Loucy (cell line): ENCODE measurements around the gene CPA4.

Experiments
- H2AFZ ChIP-seq: fragments of 200-600 bp; sonication (generic); 2 replicates; pipeline ENCODE4 v1.6.0; 2016; ENCODE audit warnings: antibody characterized with exemption, mild to moderate bottlenecking, low read length, moderate library complexity
- H3F3A ChIP-seq: fragments of 200-600 bp; 2 replicates; pipeline ENCODE4 v1.6.0; 2016; ENCODE audit warnings: antibody characterized with exemption, low read depth, mild to moderate bottlenecking
- H3K27me3 ChIP-seq: fragments of 200-600 bp; sonication (generic); 2 replicates; pipeline ENCODE4 v1.6.1; 2014; ENCODE audit warnings: low read length, mild to moderate bottlenecking; ENCODE audit not compliant: insufficient read depth, poor library complexity, severe bottlenecking
- H3K36me3 ChIP-seq: fragments of 200-600 bp; sonication (generic); 2 replicates; pipeline ENCODE4 v1.6.1; 2016; ENCODE audit warnings: low read length; ENCODE audit not compliant: insufficient read depth
- H3K4me1 ChIP-seq: fragments of 200-600 bp; sonication (generic); 2 replicates; pipeline ENCODE4 v1.5.1; 2014; ENCODE audit warnings: low read length, mild to moderate bottlenecking; ENCODE audit not compliant: insufficient read depth, poor library complexity, severe bottlenecking
- H3K4me2 ChIP-seq: fragments of 200-600 bp; sonication (generic); 2 replicates; pipeline ENCODE4 v1.6.0; 2014; ENCODE audit warnings: antibody characterized with exemption, low read length, low read depth, mild to moderate bottlenecking; ENCODE audit not compliant: poor library complexity, severe bottlenecking
- H3K4me3 ChIP-seq: fragments of 200-600 bp; sonication (generic); 2 replicates; pipeline ENCODE4 v1.5.1; 2014; ENCODE audit warnings: low read length, mild to moderate bottlenecking, mixed read lengths; ENCODE audit not compliant: poor library complexity, severe bottlenecking
- H3K79me2 ChIP-seq: fragments of 200-600 bp; sonication (generic); 2 replicates; pipeline ENCODE4 v1.6.1; 2014; ENCODE audit warnings: low read length; ENCODE audit not compliant: insufficient read depth
- H3K9ac ChIP-seq: fragments of 200-600 bp; sonication (generic); 2 replicates; pipeline ENCODE4 v1.6.0; 2014; ENCODE audit warnings: mild to moderate bottlenecking, low read depth, low read length, moderate library complexity; ENCODE audit not compliant: poor library complexity, severe bottlenecking
- H3K9me2 ChIP-seq: fragments of 200-600 bp; sonication (generic); replicated peaks from 2 replicates; pipeline ENCODE4 v1.6.1; 2016; ENCODE audit warnings: low read depth, low read length, mixed read lengths
- H3K9me3 ChIP-seq: fragments of 200-600 bp; sonication (generic); 2 replicates; pipeline ENCODE4 v1.6.1; 2014; ENCODE audit warnings: mild to moderate bottlenecking, antibody characterized with exemption, low read length, low read depth; ENCODE audit not compliant: insufficient read depth
- H4K20me1 ChIP-seq: fragments of 200-600 bp; sonication (generic); 2 replicates; pipeline ENCODE4 v1.6.0; 2014; ENCODE audit warnings: antibody characterized with exemption, low read length, mild to moderate bottlenecking; ENCODE audit not compliant: insufficient read depth, poor library complexity, severe bottlenecking
- EZH2phosphoT487 ChIP-seq: fragments of 200-600 bp; IDR thresholded peaks from 2 replicates; pipeline ENCODE4 v1.6.1; 2018; ENCODE audit warnings: antibody characterized with exemption, mild to moderate bottlenecking, moderate library complexity, borderline replicate concordance
- TF ChIP-seq, protein P1 (sequence below): fragments of 200-600 bp; sonication (generic); conservative IDR thresholded peaks from 2 replicates; pipeline ENCODE4 v1.5.1; 2014; ENCODE audit warnings: mild to moderate bottlenecking, antibody characterized with exemption, low read length

The CPA4 gene

DNA sequence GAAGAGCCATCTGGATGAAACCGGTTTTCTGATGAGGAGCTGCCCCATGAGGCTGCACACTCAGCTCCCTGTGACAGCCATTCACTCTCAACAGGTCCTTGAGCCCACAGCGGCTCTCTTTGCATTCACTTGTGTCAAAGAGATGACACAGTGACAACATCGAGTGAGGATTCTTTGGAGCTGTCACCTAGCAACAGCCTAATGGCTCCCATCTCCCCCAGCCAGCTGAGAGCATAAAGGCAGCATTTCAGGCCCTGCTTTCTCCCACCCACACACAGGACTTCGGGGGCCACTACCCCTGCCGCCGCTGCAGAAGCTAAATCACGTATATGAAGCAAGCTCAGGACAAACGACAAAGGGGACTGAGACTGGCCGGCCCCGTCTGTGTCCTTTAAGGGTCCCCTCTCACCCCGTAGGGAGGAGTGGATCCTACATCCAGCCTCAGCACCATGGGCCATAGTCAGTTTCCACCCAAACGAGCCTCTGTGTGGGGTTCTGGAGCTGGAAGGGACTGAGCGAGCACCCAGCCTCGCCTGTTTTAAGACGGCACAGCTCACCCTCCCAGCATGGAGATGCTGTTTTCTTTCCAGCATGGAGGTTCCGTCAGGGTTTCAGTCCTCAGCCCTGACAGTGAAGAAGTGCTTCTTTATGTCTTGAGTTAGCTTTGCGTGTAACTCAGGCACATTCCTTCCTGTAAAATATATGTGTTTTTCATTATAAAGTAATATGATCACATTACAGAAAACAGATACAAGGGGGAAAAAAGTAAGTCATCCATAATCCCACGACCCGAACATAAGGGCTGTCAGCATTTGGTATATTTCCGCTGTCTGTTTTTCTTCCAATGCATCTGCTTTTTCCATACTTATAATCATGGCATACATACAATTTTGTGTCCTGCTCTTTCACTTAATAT lies 4.9 kb downstream of the CPA4 start:
- Histone ChIP-seq H4K20me1 (no peaks in the 10 kb centered on the region), H3K9me2 (no peaks in the 10 kb centered on the region), H3K9ac (no peak overlapping the region), H3K9me3 (no peaks in the 10 kb centered on the region), H2AFZ (no peak overlapping the region), H3F3A (no peaks in the 10 kb centered on the region), H3K4me1 (no peaks in the 10 kb centered on the region), H3K79me2 (no peaks in the 10 kb centered on the region), H3K27me3 (no peaks in the 10 kb centered on the region), H3K4me3 (no peak overlapping the region), H3K4me2 (no peak overlapping the region), H3K36me3 (no peaks in the 10 kb centered on the region)
- no peak for TF ChIP-seq EZH2phosphoT487
- TF ChIP-seq, protein P1, sequence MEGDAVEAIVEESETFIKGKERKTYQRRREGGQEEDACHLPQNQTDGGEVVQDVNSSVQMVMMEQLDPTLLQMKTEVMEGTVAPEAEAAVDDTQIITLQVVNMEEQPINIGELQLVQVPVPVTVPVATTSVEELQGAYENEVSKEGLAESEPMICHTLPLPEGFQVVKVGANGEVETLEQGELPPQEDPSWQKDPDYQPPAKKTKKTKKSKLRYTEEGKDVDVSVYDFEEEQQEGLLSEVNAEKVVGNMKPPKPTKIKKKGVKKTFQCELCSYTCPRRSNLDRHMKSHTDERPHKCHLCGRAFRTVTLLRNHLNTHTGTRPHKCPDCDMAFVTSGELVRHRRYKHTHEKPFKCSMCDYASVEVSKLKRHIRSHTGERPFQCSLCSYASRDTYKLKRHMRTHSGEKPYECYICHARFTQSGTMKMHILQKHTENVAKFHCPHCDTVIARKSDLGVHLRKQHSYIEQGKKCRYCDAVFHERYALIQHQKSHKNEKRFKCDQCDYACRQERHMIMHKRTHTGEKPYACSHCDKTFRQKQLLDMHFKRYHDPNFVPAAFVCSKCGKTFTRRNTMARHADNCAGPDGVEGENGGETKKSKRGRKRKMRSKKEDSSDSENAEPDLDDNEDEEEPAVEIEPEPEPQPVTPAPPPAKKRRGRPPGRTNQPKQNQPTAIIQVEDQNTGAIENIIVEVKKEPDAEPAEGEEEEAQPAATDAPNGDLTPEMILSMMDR = no peak

DNA sequence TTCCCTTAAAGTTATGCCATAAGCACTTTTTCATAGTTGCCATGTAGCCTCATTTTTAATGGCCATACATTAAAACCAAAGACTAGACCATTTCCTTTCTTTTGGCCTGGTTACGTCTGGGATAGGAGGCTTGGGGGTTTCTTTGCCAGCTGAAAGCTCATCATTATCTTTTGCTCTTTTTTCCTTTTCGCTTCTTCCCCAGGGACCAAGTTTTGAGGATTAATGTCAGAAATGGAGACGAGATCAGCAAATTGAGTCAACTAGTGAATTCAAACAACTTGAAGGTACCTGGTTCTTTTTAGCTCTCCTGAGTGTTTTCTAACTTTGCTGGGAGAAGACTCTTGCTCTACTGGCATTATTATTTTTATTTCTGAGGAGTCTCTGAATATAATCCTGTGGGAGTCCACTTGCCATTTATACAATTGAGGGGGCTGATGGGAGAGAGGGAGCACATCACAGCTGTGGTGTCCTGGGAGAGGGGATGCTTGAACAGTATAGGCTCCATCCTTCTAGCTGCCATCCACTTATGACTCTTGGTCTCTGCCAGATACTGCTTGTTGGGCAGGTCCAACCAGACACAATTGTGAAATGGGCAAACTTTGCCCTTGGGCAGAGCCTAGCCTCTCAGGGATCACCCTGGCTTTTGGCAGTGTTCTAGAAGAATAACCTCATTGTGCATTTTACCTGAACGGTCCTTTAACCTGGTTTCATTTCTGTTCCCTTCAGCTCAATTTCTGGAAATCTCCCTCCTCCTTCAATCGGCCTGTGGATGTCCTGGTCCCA lies 5.8 kb downstream of the CPA4 start:
- no peaks in the 10 kb centered on the region for H3K79me2 ChIP-seq
- no peaks in the 10 kb centered on the region for H3K9me2 ChIP-seq
- H3K4me1 ChIP-seq = no peaks in the 10 kb centered on the region
- H3K27me3 ChIP-seq = no peaks in the 10 kb centered on the region
- no peak overlapping the region for H3K4me2 ChIP-seq
- no peak overlapping the region for H3K9ac ChIP-seq
- H3F3A ChIP-seq = no peaks in the 10 kb centered on the region
- no peaks in the 10 kb centered on the region for H4K20me1 ChIP-seq
- no peak for TF ChIP-seq EZH2phosphoT487
- TF ChIP-seq, protein P1 = no peak
- H2AFZ ChIP-seq = no peak overlapping the region
- H3K9me3 ChIP-seq = no peaks in the 10 kb centered on the region
- H3K36me3 ChIP-seq = no peaks in the 10 kb centered on the region
- no peak overlapping the region for H3K4me3 ChIP-seq

DNA sequence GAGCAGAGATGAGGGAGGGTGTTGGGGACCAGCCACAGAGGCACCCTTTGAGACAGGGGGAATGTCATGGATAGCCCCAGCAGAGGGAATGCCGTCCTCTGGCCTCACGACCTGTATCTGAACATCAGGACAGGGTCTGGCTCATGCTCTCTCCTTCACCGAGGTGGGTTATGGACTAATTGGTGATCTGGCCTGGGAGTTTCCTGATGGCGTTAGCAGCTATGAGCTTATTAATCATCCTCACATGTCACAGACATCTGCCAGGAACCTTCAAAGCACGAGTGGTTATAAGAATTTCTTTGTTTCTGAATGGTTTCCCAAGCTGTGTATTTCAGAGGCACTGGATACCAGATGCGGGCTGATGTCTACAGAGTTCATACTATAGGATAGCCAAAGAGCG lies 6.9 kb downstream of the CPA4 start:
- no peak overlapping the region for H3K4me3 ChIP-seq
- no peaks in the 10 kb centered on the region for H3K9me3 ChIP-seq
- no peaks in the 10 kb centered on the region for H3K36me3 ChIP-seq
- no peaks in the 10 kb centered on the region for H4K20me1 ChIP-seq
- no peaks in the 10 kb centered on the region for H3K27me3 ChIP-seq
- no peak overlapping the region for H3K4me2 ChIP-seq
- TF ChIP-seq EZH2phosphoT487 = no peak
- TF ChIP-seq, protein P1 = no peak
- no peak overlapping the region for H2AFZ ChIP-seq
- no peaks in the 10 kb centered on the region for H3K79me2 ChIP-seq
- no peaks in the 10 kb centered on the region for H3K9me2 ChIP-seq
- H3F3A ChIP-seq = no peaks in the 10 kb centered on the region
- H3K4me1 ChIP-seq = no peaks in the 10 kb centered on the region
- no peak overlapping the region for H3K9ac ChIP-seq
